Activated T-cell treated with anti-CD3 and anti-CD28 coated beads for 24 hours (primary cell): Measurements from ENCODE around the gene PSAT1.

Experiments used
- DNase-seq: peaks from one replicate; pipeline ENCODE4 v3.0.0-alpha.2; 2020; ENCODE audit warnings: low read depth

The PSAT1 gene

DNA sequence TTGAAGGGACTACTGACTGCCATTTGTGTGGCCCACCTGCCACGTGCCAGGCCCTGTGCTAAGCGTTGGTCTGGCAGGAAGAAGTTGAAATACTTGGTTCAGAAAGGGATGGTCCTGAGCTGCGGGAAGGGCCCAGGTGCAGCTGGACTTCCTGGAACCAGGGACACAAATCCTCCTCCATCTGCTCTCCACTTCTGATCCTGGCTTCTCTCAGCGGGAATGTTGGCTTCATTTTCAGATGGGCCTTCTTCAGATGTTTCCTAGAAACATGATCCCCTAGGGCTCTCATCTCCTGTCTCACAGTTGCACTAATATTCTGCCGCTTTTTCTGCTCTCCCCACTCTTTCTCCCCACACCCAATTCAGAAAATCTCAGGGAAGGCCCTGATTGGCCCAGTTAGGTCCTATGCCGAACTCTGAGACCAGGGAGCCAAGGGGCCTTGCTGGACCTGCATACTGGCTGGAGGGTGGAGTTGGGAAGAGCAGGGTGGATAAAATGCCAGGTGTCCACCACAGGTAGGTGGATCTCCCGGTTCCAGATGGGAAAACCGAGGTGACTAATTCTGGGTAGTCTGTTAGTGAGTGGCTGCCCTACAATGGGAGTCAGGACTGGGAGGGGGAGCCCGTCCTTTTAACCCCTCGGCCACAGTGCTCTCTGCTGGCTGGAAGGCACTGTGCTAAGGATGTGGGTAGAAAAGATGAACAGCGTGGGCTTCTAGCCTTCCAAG lies 19.4 kb downstream of the PSAT1 start:
- DNase-seq: no peak

GRCh38 chr9:78319197-78320029 lies 22.5 kb downstream of the PSAT1 start:
- DNase-seq: no peak

GRCh38 chr9:78320030-78320693 lies 23.2 kb downstream of the PSAT1 start:
- DNase-seq: no peak

- no peak for DNase-seq
Observed at GRCh38 chr9:78320875-78321496, 24.1 kb downstream of the PSAT1 start.

GRCh38 chr9:78321505-78321904 lies 24.6 kb downstream of the PSAT1 start:
- no peak for DNase-seq

DNA sequence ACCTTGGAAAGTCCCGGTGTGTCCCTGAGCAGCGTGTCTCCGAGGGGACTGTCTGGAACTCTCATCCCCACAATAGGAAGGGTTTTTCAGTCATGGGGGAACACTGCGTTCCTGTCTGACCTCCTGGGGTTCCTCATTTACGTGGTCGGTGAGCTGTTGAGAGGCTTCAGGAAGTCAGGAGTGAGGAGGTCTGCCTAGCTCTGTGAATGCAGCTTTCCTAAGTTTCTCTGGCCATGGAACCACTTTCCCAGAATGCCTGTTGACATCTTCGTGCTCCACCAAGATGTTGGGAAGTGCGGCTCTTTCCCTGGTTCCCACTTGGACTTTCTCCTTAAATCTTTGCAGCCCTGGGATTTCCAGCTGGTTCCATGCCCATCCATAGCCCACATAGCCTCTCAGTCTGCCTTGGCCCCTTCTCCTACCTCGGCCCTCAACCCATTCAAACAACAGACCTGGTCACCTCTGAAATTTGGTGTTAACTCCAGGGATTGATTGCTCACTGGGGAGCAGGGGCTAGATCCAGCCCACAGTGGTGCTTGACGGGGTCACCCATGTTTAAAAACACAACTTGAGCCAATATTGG lies 27.2 kb downstream of the PSAT1 start:
- DNase-seq: no peak

DNA sequence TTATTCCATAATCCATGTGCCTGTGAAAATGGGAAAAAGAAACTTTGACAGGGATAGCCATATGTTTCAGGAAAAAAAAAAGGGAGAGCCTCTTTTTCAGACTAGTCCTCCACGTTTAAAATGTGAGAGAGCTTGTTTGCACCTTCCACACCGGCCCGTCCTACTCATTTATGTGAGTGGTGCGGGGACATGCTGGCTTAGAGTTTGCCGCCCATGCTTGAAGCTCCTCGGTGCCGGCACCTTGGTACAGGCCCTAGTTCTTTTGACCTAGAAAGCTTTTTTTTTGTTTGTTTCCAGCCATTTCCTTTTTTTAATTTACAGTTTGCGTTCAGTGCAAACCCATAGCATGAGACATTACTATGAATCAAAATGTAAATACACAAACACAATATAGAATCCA lies 27.8 kb downstream of the PSAT1 start:
- DNase-seq: no peak

GRCh38 chr9:78325343-78325742 lies 28.4 kb downstream of the PSAT1 start:
- no peak for DNase-seq

DNA sequence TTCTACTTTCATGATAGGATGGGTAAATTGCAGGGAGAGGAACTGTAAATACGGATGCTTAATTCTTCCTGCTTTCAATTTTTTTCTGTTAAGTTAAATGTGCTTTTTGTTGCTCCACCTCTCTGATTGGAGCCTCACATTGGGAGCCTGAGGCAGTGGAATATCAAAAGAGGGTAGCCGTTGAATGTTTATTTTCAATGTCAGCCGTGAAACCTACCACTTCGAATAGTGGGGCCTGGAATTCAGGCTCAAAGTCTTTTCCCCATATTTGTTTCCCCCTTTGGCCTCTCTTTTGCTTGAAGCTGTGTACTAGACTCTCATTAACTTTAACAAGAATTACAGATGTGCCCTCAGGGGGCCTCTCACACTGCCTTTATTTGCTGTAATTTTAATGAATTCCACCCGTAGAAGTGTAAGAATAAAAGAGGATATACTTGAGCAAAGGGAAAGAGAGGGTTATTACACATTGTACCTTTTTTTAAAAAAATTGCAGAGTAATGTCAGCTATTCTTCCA lies 29.0 kb downstream of the PSAT1 start:
- no peak for DNase-seq

DNA sequence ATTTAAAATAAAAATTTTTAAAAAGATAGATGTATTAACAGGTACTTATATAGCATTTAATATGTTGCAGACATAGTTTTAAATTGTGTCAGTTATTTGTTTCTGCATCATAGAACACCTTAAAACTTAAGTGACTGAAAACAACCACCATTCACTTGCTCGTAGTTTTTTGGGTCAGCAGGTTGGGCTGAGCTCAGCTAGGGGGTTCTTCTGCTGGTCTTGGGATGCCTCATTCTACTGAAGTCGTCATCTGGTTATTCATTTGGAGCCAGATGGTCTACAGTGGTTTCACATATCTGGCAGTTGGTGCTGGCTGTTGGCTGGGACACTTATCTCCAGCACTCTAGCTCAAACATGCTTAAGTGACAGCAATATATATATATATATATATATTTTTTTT lies 29.6 kb downstream of the PSAT1 start:
- no peak for DNase-seq

DNA sequence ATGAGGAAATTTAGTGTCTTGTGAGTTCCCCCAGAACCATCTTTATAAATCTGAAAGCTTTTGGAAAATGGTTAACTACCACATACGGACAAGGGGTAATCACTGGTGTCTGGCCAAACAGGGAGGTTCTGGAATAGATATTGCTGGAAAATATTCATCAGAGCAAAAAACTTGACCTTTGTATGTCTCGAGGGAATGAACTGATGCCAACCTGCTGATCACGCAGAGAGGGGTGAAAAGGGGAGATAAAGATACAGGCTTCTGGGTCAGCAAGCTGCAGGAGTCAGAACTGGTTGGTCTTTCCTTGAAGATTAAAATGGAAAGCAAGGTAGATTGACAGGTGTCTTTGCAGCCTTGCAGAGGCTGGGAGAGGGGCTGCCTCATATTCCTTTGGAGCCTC lies 35.5 kb downstream of the PSAT1 start:
- no peak for DNase-seq

GRCh38 chr9:78348848-78349247 lies 51.9 kb downstream of the PSAT1 start:
- no peak for DNase-seq

DNA sequence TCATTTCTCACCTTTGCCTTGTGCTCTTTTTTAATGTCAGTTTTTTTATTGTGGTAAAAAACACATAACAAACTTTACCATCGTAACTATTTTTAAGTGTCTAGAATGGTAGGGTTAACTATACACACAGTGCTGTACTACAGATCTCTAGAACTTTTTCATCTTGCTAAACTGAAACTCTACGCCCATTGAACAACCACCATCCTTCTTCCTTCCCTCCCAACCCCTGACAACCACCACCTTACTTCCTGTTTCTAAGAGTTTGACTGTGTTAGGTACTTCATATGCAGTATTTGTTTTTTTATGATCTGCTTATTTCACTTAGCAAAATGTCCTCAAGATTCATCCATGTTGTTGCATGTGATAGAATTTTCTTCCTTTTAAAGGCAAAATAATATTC lies 54.9 kb downstream of the PSAT1 start:
- DNase-seq: no peak

DNA sequence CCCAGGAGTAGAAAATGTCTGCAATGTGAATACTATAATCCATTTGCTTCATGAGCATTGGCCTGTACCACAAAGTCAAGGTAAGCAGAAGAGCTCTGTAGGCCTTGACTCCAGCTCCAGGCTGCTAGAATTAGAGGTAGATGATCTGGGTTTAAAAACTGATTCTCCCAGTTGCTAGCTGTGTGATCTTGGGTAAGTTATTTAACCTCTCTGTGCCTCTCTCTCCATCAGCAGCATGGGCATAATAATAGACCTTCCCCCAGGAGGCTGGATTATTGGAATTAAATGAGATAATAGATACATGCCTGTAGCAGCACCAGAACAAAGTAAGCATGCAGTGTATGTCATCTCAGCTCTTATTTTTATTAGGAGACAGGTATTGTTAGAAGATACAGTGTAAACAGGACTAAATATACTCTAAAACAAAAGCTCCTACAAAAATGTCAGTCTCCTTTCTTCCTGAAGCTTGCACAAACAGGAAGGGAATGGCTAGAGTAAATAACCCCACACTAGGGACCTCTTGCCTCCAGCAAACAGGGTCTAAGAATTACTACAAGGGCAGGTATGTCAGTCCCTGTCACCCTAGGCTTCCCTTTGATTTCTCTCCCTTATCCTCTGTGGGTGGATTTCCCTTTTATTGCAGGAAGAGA lies 57.5 kb downstream of the PSAT1 start:
- no peak for DNase-seq

DNA sequence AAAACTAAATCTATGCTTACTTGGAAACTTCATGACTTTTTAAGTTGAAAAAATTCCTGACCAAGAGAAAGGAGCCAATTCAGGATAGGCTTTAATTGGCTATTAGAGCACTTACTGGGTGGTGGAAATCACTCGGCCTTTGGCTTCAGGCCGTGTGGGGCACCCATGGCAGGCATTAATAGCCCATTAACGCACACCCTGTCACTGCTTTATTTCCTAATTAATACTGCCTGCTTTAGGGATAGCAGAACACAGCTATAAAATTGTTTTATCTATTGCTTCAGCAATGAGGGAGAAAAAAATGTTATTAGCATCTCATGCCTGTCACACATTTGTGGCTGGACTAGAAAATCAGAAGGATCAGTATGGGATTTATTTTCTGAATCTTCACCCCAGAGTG lies 58.1 kb downstream of the PSAT1 start:
- DNase-seq: no peak

DNA sequence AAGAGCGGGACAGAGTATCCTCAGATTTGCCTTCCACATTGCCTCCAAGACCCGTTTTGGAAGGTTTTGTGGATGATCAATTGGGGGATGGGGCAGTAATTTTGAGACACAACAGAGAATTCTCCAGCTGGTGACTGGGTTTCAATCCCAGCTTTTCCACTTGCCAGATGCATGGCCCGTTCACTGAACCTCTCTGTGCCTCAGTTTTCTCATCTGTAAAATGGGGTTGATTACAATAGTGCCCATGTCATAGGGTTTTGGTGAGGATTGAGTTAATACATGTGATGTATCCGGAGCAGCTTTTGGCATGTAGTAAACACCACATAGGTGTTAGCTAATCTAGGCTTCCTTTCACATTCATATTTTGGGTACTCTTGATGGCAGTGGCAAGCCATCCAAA lies 59.7 kb downstream of the PSAT1 start:
- DNase-seq: no peak

- DNase-seq: no peak
Observed at GRCh38 chr9:78357165-78357873, 60.4 kb downstream of the PSAT1 start.

DNA sequence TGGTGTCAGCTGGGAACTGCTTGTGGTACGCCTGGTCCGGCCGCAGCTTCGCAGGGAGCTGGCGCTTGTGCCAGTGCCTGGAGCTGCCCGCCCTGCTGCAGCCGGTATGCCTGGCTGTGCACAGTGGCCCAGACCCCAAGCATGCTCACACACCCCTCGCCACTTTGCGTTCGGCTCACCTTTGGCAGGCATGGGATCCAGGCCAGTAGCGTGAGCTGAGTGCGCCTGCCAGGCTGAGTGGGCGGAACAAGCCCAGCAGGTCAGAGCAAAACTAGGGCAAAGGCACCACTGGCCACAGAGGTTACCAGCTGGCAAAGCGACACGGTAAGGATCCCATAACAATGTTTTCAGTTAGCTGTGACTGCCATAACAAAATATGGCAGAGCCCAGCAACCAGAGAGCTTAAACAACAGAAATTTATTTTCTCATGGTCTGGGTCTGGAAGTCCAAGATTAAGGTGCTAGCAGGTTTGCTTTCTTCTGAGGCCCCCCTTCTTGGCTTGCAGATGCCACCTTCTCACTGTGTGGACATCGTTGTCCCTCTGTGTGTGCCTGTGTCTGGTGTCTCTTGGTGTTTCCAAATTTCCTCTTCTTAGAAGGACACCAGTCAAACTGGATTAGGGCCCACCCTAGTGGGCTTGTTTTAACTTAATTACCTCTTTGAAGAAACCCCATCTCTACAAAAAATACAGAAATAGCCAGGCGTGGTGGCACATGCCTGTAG lies 61.6 kb downstream of the PSAT1 start:
- DNase-seq: no peak

- DNase-seq: no peak
Observed at GRCh38 chr9:78363221-78363620, 66.3 kb downstream of the PSAT1 start.
